GM12873 (cell line): Measurements from ENCODE around the gene SCARB1.

Source experiments
- CTCF ChIP-seq: IDR thresholded peaks from 2 replicates; pipeline ENCODE4 v1.5.1; 2012; ENCODE audit warnings: low read depth, mild to moderate bottlenecking, moderate library complexity, low read length, control low read depth; ENCODE audit not compliant: insufficient read depth; ENCODE audit errors: missing control alignments

Gene SCARB1

GRCh38 chr12:124779161-124780141 is 84.2 kb downstream of the SCARB1 start:
- no peak for TF ChIP-seq CTCF

DNA sequence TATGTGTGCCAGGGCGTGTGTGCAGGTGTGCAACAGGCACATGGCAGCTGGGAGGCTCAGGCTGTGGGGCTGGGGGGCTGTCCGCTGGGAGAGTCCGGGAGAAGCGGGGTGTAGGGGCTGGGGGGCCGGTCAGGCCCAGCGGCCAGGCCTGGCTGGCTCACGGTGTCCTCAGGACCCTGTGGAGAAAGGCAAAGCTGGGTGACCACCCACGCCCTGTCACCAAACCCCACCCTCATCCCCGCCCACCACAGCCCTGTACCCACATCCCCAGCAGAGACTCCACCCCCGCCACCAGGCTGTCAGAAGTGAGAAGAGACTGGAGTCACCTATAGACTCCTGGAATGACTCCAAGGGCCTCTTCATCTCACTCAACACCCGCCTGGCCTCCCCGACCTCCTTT is 85.3 kb downstream of the SCARB1 start:
- no peak for TF ChIP-seq CTCF

- TF ChIP-seq CTCF: no peak
Observed at GRCh38 chr12:124777399-124778372, 86.0 kb downstream of the SCARB1 start.

GRCh38 chr12:124776125-124776513 is 87.5 kb downstream of the SCARB1 start:
- TF ChIP-seq CTCF: no peak

DNA sequence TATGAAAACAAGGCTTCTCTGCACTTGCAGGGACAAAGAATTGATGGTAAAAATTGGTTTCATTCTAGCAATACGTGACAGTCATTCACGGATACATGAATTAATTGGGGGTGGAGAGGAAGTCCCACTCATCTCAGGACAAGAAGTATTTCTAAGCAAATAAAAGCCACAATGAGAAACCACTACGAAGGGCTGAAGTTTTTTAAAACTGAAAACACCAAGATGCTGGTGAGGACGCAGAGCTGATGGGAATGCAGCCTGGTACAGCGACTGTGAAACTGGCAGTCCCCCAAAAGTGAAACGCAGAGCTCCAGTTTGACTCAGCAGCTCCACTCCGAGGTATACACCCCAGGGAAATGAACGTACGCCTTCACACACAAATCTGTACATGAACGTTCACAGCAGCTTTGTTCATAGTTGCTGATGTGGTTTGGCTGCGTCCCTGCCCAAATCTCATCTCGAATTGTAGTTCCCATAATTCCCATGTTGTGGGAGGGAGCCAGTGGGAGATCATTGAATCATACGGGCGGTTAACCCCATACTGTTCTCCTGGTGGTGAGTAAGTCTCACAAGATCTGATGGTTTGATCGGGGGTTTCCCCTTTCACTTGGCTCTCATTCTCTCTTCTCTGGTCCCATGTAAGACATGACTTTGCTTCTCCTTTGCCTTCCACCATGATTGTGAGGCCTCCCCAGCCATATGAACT is 89.0 kb downstream of the SCARB1 start:
- peak; percentile 15 for TF ChIP-seq CTCF

DNA sequence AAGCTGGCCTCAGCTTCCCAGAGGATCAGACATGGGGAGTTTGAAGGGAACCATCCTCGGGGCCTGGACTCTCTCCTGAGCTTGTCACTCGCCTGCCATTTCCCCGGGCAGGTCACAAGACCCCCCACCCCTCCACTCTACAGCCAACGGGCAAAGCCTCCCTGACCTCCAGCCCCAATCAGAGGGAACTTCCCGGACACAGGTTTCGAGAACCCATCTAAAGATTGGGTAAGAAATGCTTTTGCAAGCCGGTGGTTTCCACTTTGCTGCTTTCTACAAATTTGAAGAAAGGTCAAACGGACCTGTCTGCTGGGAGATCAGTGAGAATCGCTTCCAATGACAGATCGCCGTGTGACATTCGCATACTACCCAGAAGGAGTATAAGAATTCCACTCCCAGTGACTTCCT is 89.6 kb downstream of the SCARB1 start:
- TF ChIP-seq CTCF: no peak
